Measurements from ENCODE around the gene NKD2.

DNA sequence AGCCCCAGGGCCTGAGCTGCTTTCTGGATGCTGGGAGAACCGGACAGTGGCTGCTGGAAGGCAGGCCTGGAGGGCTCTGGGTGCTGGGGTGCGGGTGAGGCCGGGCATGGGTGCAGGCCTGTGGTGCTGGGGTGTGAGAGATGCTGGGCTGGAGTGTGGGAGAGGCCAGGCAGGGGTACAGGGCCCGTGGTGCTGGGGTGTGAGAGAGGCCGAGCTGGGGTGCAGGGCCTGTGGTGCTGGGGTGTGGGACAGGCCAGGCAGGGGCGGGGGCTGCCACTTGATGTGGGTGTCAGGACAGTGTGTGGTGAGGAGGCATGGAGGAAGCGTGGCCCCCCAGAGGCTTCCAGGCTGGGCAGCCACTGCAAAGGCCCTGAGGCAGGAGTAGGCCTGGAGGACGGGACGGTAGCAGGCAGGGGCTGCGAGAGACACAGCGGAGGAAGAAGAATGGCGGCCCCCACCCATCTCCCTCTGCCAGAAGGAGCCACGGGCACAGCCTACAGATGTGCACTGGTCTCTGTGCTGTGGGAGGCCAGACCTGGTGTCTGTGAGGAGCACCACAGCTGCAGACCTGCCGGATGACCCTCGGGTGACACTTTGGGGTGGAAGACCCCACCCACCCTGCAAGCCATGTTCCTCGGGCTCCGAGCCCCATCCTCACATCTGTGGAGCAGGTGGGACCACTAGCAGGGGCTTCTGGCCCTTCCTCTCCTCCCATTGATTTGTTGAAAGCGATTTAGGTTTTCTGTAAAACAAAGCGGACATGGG lies 9.3 kb downstream of the NKD2 start:
- TF ChIP-seq, protein P1, sequence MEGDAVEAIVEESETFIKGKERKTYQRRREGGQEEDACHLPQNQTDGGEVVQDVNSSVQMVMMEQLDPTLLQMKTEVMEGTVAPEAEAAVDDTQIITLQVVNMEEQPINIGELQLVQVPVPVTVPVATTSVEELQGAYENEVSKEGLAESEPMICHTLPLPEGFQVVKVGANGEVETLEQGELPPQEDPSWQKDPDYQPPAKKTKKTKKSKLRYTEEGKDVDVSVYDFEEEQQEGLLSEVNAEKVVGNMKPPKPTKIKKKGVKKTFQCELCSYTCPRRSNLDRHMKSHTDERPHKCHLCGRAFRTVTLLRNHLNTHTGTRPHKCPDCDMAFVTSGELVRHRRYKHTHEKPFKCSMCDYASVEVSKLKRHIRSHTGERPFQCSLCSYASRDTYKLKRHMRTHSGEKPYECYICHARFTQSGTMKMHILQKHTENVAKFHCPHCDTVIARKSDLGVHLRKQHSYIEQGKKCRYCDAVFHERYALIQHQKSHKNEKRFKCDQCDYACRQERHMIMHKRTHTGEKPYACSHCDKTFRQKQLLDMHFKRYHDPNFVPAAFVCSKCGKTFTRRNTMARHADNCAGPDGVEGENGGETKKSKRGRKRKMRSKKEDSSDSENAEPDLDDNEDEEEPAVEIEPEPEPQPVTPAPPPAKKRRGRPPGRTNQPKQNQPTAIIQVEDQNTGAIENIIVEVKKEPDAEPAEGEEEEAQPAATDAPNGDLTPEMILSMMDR (IDR thresholded peaks at IDR 0.05; ENCODE audit: insufficient read depth, low read depth, low read length) = no peak
- TF ChIP-seq EZH2 (IDR thresholded peaks at IDR 0.05; ENCODE audit: insufficient read depth, low read length) = no peak

All from astrocyte (in vitro differentiated cells and primary cell).